ENCODE data around the gene PTPRU. TPM values are rescaled to one million over a fixed set of nuclear protein-coding genes. Genes with fewer than 3 reads are reported as not detected.
A peak's percentile ranks its signal among the peaks of the same experiment; 100 is the strongest.

PTPRU gene
- total RNA-seq, 1 experiment from 2014 or later, result 45.5 TPM

DNA sequence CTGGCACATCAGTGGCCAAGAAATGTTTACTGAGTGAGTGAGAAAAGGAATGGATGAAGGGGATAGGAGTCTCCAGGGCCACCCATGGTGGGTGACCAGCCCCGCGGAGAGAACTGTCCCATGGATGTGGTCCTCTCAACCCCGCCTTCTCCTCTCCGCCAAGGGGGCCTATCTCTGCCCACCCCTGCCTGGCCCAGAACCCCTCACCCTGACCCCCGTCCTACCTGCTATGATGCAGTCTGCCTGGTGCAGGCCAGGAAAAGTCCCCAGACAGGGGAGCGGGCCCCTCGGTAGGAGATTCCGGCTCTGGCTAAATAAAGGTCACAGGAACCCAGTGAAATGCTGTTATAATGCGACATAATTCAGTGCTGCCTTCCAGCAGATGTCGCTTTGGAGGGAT, 107.6 kb downstream of the PTPRU start:
- Histone ChIP-seq H3K23me2 (ENCODE audit: insufficient read length, low read depth, low read length, poor library complexity, severe bottlenecking) (no peaks in the 10 kb centered on the region), H2AK5ac (ENCODE audit: insufficient read length, low read length) (no peak overlapping the region), H3K4me2 (ENCODE audit: insufficient read depth, insufficient read length, low read length) (no peak overlapping the region), H3T11ph (ENCODE audit: low read length) (no peak overlapping the region), H3K4ac (ENCODE audit: low read depth, low read length) (no peak overlapping the region), H2BK15ac (ENCODE audit: low read depth, low read length) (no peak overlapping the region), H3K79me2 (ENCODE audit: insufficient read depth, low read length) (no peaks in the 10 kb centered on the region), H3K9me3 (ENCODE audit: control insufficient read depth, low read depth, low read length) (no peaks in the 10 kb centered on the region), H2BK5ac (ENCODE audit: insufficient read length, low read length) (no peak overlapping the region), H3K9ac (ENCODE audit: extremely low read depth, insufficient read length, low read length) (no peak overlapping the region), H2BK12ac (ENCODE audit: insufficient read length, low read depth, low read length) (no peak overlapping the region), H3K27ac (ENCODE audit: insufficient read length, low read depth, low read length) (no peak overlapping the region), H3K14ac (ENCODE audit: insufficient read depth, low read length) (no peak overlapping the region), H3K4me1 (ENCODE audit: insufficient read depth, low read length) (peaks cover 4% of the 10 kb centered on the region; the same call in 1 of the 2 replicates), H2BK120ac (ENCODE audit: low read depth, low read length, poor library complexity, severe bottlenecking) (no peak overlapping the region), H3K18ac (ENCODE audit: insufficient read length, low read depth, low read length) (no peak overlapping the region), H3K79me1 (ENCODE audit: insufficient read depth, low read depth, low read length, poor library complexity, severe bottlenecking) (no peaks in the 10 kb centered on the region), H4K5ac (ENCODE audit: insufficient read length, low read depth, low read length) (no peak overlapping the region), H4K20me1 (ENCODE audit: control insufficient read depth, insufficient read depth, insufficient read length) (no peaks in the 10 kb centered on the region), H3K23ac (ENCODE audit: insufficient read length, low read depth, low read length) (no peak overlapping the region), H3K27me3 (ENCODE audit: insufficient read depth, low read length) (no peaks in the 10 kb centered on the region), H2BK20ac (ENCODE audit: low read depth, low read length, poor library complexity, severe bottlenecking) (no peak overlapping the region), H3K56ac (ENCODE audit: insufficient read length, low read depth, low read length) (no peak overlapping the region), H4K91ac (ENCODE audit: insufficient read length, low read depth, low read length) (no peak overlapping the region), H2AFZ (ENCODE audit: low read length) (no peak overlapping the region), H4K8ac (replicated peaks; ENCODE audit: insufficient read length, low read depth, low read length) (no peak overlapping the region)
- Mint-ChIP-seq H3K36me3 (ENCODE audit: insufficient read depth in 1 of 3, low read depth in 3 of 3) (peaks cover 0 to 5% (median 0%) of the 10 kb centered on the region in 3 experiments; a peak in 1 of 7 replicates), H3K27ac (peak overlapping the region in 2 of 3 experiments; percentile 15 to 19; a peak in 3 of 7 replicates), H3K4me3 (no peak overlapping the region; a peak in 2 of 5 replicates), H3K4me1 (peaks cover 22 to 33% of the 10 kb centered on the region in 2 experiments), H3K27me3 (ENCODE audit: low read depth) (peaks cover 15% of the 10 kb centered on the region), H3K9me3 (peaks cover 0 to 16% of the 10 kb centered on the region in 2 experiments; a peak in 3 of 5 replicates)
- DNase-seq, result no peak
- no CpG with 5 or more reads among the region's 10 CpGs for WGBS (ENCODE audit: extremely low coverage, insufficient read length, low lambda C conversion rate)
- TF ChIP-seq CTCF (conservative IDR thresholded peaks at IDR 0.05), result 0 out of 3 replicates have a peak, but pooled peaks have one; percentile 8

Measured in H9 (cell line).